ENCODE results near the gene DNAAF3. TPM values are rescaled to one million over a fixed set of nuclear protein-coding genes. Genes with fewer than 3 reads are reported as not detected.

Gene DNAAF3
- polyA plus RNA-seq (2013, experiment 1 of 2), result 6.3 TPM
- 6.0 TPM for polyA plus RNA-seq (2013, experiment 2 of 2)

GRCh38 chr19:55166530-55167268 is at the start of gene DNAAF3:
DNAAF3 (minus strand) TSS chr19:55166613; CDS start chr19:55166413, 200 bp downstream.
- H2BK12ac ChIP-seq (ENCODE audit: low read length), result no peak within 1 kb of the TSS
- H4K8ac ChIP-seq (ENCODE audit: low read depth, low read length), result no peak within 1 kb of the TSS
- no peak within 1 kb of the TSS for H3K14ac ChIP-seq (ENCODE audit: low read length)
- H3K79me1 ChIP-seq (ENCODE audit: low read depth, low read length), result no peaks in the 10 kb centered on the region
- no peak within 1 kb of the TSS for H2BK5ac ChIP-seq (ENCODE audit: low read length)
- H3K27me3 ChIP-seq (ENCODE audit: control insufficient read depth in 3 of 3, insufficient read depth in 3 of 3, low read depth in 1 of 3, low read length in 3 of 3), result peaks cover 3 to 25% (median 11%) of the 10 kb centered on the region in 3 experiments
- no peak within 1 kb of the TSS for H3K4ac ChIP-seq (ENCODE audit: low read length)
- no peak within 1 kb of the TSS for H2AK5ac ChIP-seq (ENCODE audit: low read depth, low read length)
- H3K4me2 ChIP-seq (ENCODE audit: insufficient read depth, low read length, poor library complexity, severe bottlenecking), result peak within 1 kb of the TSS; percentile 83
- no peaks in the 10 kb centered on the region for H3K9me3 ChIP-seq (replicated peaks in 1 of 2; ENCODE audit: control insufficient read depth in 2 of 2, insufficient read depth in 1 of 2, low read depth in 1 of 2, low read length in 2 of 2)
- no peak within 1 kb of the TSS for H4K91ac ChIP-seq (ENCODE audit: low read depth, low read length, poor library complexity)
- peak; percentile 98 for DNase-seq (ENCODE audit: low spot score)
- H3K27ac ChIP-seq (replicated peaks; ENCODE audit: low read length), result no peak within 1 kb of the TSS
- peaks cover 0 to 2% of the 10 kb centered on the region in 2 donors for H3K4me1 ChIP-seq (ENCODE audit: control insufficient read depth in 2 of 2, insufficient read depth in 1 of 2, low read depth in 1 of 2, low read length in 2 of 2)
- H2AFZ ChIP-seq (ENCODE audit: low read length), result peak within 1 kb of the TSS; percentile 93
- H3K36me3 ChIP-seq (replicated peaks in 1 of 2; ENCODE audit: control insufficient read depth in 2 of 2, insufficient read depth in 2 of 2, low read length in 2 of 2), result no peaks in the 10 kb centered on the region
- H3K9ac ChIP-seq (ENCODE audit: low read depth, low read length, poor library complexity), result peak within 1 kb of the TSS; percentile 45
- no peak within 1 kb of the TSS for H3K18ac ChIP-seq (ENCODE audit: low read length)
- no peak within 1 kb of the TSS for H2BK15ac ChIP-seq (ENCODE audit: low read length)
- H3K4me3 ChIP-seq (ENCODE audit: low read length in 2 of 2), result peak within 1 kb of the TSS; percentile 53 to 79
- H3K23ac ChIP-seq (ENCODE audit: low read depth, low read length, poor library complexity), result peak within 1 kb of the TSS; percentile 20
- no CpG with 5 or more reads among the region's 33 CpGs for WGBS, 2 donors (ENCODE audit: extremely low coverage in 2 of 2, insufficient read length in 2 of 2, insufficient replicate concordance in 1 of 2)
- H2BK120ac ChIP-seq (ENCODE audit: low read depth, low read length), result no peak within 1 kb of the TSS

- Histone ChIP-seq H3K23ac (ENCODE audit: low read depth, low read length, poor library complexity) (no peak overlapping the region), H3K9me3 (replicated peaks in 1 of 2; ENCODE audit: control insufficient read depth in 2 of 2, insufficient read depth in 1 of 2, low read depth in 1 of 2, low read length in 2 of 2) (peaks cover 5 to 8% of the 10 kb centered on the region in 2 donors), H3K79me1 (ENCODE audit: low read depth, low read length) (no peaks in the 10 kb centered on the region), H3K36me3 (replicated peaks in 1 of 2; ENCODE audit: control insufficient read depth in 2 of 2, insufficient read depth in 2 of 2, low read length in 2 of 2) (no peaks in the 10 kb centered on the region), H3K4me2 (ENCODE audit: insufficient read depth, low read length, poor library complexity, severe bottlenecking) (no peak overlapping the region), H3K18ac (ENCODE audit: low read length) (no peak overlapping the region), H2AK5ac (ENCODE audit: low read depth, low read length) (no peak overlapping the region), H3K27me3 (ENCODE audit: control insufficient read depth in 3 of 3, insufficient read depth in 3 of 3, low read depth in 1 of 3, low read length in 3 of 3) (no peaks in the 10 kb centered on the region), H3K9ac (ENCODE audit: low read depth, low read length, poor library complexity) (no peak overlapping the region), H4K91ac (ENCODE audit: low read depth, low read length, poor library complexity) (no peak overlapping the region), H2BK120ac (ENCODE audit: low read depth, low read length) (no peak overlapping the region), H3K4me1 (ENCODE audit: control insufficient read depth in 2 of 2, insufficient read depth in 1 of 2, low read depth in 1 of 2, low read length in 2 of 2) (peaks cover 3 to 16% of the 10 kb centered on the region in 2 donors), H3K4ac (ENCODE audit: low read length) (no peak overlapping the region), H4K8ac (ENCODE audit: low read depth, low read length) (no peak overlapping the region), H3K4me3 (ENCODE audit: low read length in 2 of 2) (no peak overlapping the region), H2BK5ac (ENCODE audit: low read length) (no peak overlapping the region), H2AFZ (ENCODE audit: low read length) (no peak overlapping the region), H2BK15ac (ENCODE audit: low read length) (no peak overlapping the region), H2BK12ac (ENCODE audit: low read length) (no peak overlapping the region), H3K27ac (replicated peaks; ENCODE audit: low read length) (no peak overlapping the region), H3K14ac (ENCODE audit: low read length) (no peak overlapping the region)
- no CpG with 5 or more reads among the region's 7 CpGs for WGBS, 2 donors (ENCODE audit: extremely low coverage in 2 of 2, insufficient read length in 2 of 2, insufficient replicate concordance in 1 of 2)
- no peak for DNase-seq (ENCODE audit: low spot score)
These were observed 47.1 kb upstream of the DNAAF3 start for GRCh38 chr19:55213547-55213946.

GRCh38 chr19:55212447-55212846 is 46.0 kb upstream of the DNAAF3 start:
- H3K27me3 ChIP-seq (ENCODE audit: control insufficient read depth in 3 of 3, insufficient read depth in 3 of 3, low read depth in 1 of 3, low read length in 3 of 3), result no peaks in the 10 kb centered on the region
- WGBS, 2 donors (ENCODE audit: extremely low coverage in 2 of 2, insufficient read length in 2 of 2, insufficient replicate concordance in 1 of 2), result no CpG with 5 or more reads among the region's 3 CpGs
- H4K8ac ChIP-seq (ENCODE audit: low read depth, low read length), result no peak overlapping the region
- H3K9ac ChIP-seq (ENCODE audit: low read depth, low read length, poor library complexity), result no peak overlapping the region
- H3K4me1 ChIP-seq (ENCODE audit: control insufficient read depth in 2 of 2, insufficient read depth in 1 of 2, low read depth in 1 of 2, low read length in 2 of 2), result peaks cover 3 to 16% of the 10 kb centered on the region in 2 donors
- no peak overlapping the region for H3K4ac ChIP-seq (ENCODE audit: low read length)
- no peak overlapping the region for H3K14ac ChIP-seq (ENCODE audit: low read length)
- H2AFZ ChIP-seq (ENCODE audit: low read length), result no peak overlapping the region
- H2BK15ac ChIP-seq (ENCODE audit: low read length), result no peak overlapping the region
- peak overlapping the region in 1 of 2 donors; percentile 13 for H3K4me3 ChIP-seq (ENCODE audit: low read length in 2 of 2)
- H3K9me3 ChIP-seq (replicated peaks in 1 of 2; ENCODE audit: control insufficient read depth in 2 of 2, insufficient read depth in 1 of 2, low read depth in 1 of 2, low read length in 2 of 2), result peaks cover 5 to 8% of the 10 kb centered on the region in 2 donors
- H3K36me3 ChIP-seq (replicated peaks in 1 of 2; ENCODE audit: control insufficient read depth in 2 of 2, insufficient read depth in 2 of 2, low read length in 2 of 2), result no peaks in the 10 kb centered on the region
- H2BK5ac ChIP-seq (ENCODE audit: low read length), result no peak overlapping the region
- no peak overlapping the region for H2AK5ac ChIP-seq (ENCODE audit: low read depth, low read length)
- H3K18ac ChIP-seq (ENCODE audit: low read length), result no peak overlapping the region
- H3K4me2 ChIP-seq (ENCODE audit: insufficient read depth, low read length, poor library complexity, severe bottlenecking), result no peak overlapping the region
- H2BK12ac ChIP-seq (ENCODE audit: low read length), result no peak overlapping the region
- H2BK120ac ChIP-seq (ENCODE audit: low read depth, low read length), result no peak overlapping the region
- H3K23ac ChIP-seq (ENCODE audit: low read depth, low read length, poor library complexity), result no peak overlapping the region
- H4K91ac ChIP-seq (ENCODE audit: low read depth, low read length, poor library complexity), result no peak overlapping the region
- H3K27ac ChIP-seq (replicated peaks; ENCODE audit: low read length), result no peak overlapping the region
- no peaks in the 10 kb centered on the region for H3K79me1 ChIP-seq (ENCODE audit: low read depth, low read length)
- no peak for DNase-seq (ENCODE audit: low spot score)

- no CpG with 5 or more reads among the region's 17 CpGs for WGBS, 2 donors (ENCODE audit: extremely low coverage in 2 of 2, insufficient read length in 2 of 2, insufficient replicate concordance in 1 of 2)
- DNase-seq (ENCODE audit: low spot score), result no peak
These were observed 43.5 kb upstream of the DNAAF3 start for GRCh38 chr19:55209693-55210472.

More at GRCh38 chr19:55209693-55210472, 43.5 kb upstream of the DNAAF3 start:
- no peaks in the 10 kb centered on the region for H3K79me1 ChIP-seq (ENCODE audit: low read depth, low read length)
- peaks cover 5 to 8% of the 10 kb centered on the region in 2 donors for H3K9me3 ChIP-seq (replicated peaks in 1 of 2; ENCODE audit: control insufficient read depth in 2 of 2, insufficient read depth in 1 of 2, low read depth in 1 of 2, low read length in 2 of 2)
- no peaks in the 10 kb centered on the region for H3K36me3 ChIP-seq (replicated peaks in 1 of 2; ENCODE audit: control insufficient read depth in 2 of 2, insufficient read depth in 2 of 2, low read length in 2 of 2)
- H4K8ac ChIP-seq (ENCODE audit: low read depth, low read length), result no peak overlapping the region
- no peak overlapping the region for H3K4me2 ChIP-seq (ENCODE audit: insufficient read depth, low read length, poor library complexity, severe bottlenecking)
- H2BK15ac ChIP-seq (ENCODE audit: low read length), result peak overlapping the region; percentile 58
- peak overlapping the region; percentile 90 for H3K18ac ChIP-seq (ENCODE audit: low read length)
- no peak overlapping the region for H4K91ac ChIP-seq (ENCODE audit: low read depth, low read length, poor library complexity)
- peak overlapping the region; percentile 59 for H2AFZ ChIP-seq (ENCODE audit: low read length)
- no peak overlapping the region for H3K4ac ChIP-seq (ENCODE audit: low read length)
- no peak overlapping the region for H3K4me3 ChIP-seq (ENCODE audit: low read length in 2 of 2)
- no peak overlapping the region for H3K14ac ChIP-seq (ENCODE audit: low read length)
- H3K23ac ChIP-seq (ENCODE audit: low read depth, low read length, poor library complexity), result no peak overlapping the region
- no peak overlapping the region for H3K27ac ChIP-seq (replicated peaks; ENCODE audit: low read length)
- H3K4me1 ChIP-seq (ENCODE audit: control insufficient read depth in 2 of 2, insufficient read depth in 1 of 2, low read depth in 1 of 2, low read length in 2 of 2), result peaks cover 7 to 20% of the 10 kb centered on the region in 2 donors
- H2BK12ac ChIP-seq (ENCODE audit: low read length), result peak overlapping the region; percentile 75
- H2BK120ac ChIP-seq (ENCODE audit: low read depth, low read length), result no peak overlapping the region
- H3K9ac ChIP-seq (ENCODE audit: low read depth, low read length, poor library complexity), result peak overlapping the region; percentile 60
- H2AK5ac ChIP-seq (ENCODE audit: low read depth, low read length), result peak overlapping the region; percentile 88
- no peak overlapping the region for H2BK5ac ChIP-seq (ENCODE audit: low read length)
- H3K27me3 ChIP-seq (ENCODE audit: control insufficient read depth in 3 of 3, insufficient read depth in 3 of 3, low read depth in 1 of 3, low read length in 3 of 3), result no peaks in the 10 kb centered on the region
